Panc1 (cell line): ENCODE measurements around the gene TAF11. TPM values are rescaled to one million over a fixed set of nuclear protein-coding genes. Genes with fewer than 3 reads are reported as not detected.
"Not testable (repeated sequence)": the region's sequence is repeated elsewhere in the genome, so short reads cannot be mapped to it uniquely, and the experiment has no call there.

ENCODE experiments used
- ATAC-seq: fragments of 200-7000 bp; cut with Tn5 transposase; 2 replicates; pipeline ENCODE4 v1.9.1; 2020; ENCODE audit warnings: mild to moderate bottlenecking, moderate library complexity
- BruUV-seq: library from RNA; stranded (reverse); fragments of 400-500 nt; replicated peaks from 2 replicates; lab custom pipeline; 2021; lab: Mats Ljungman, UMichigan
- CTCF ChIA-PET: fragments of 300-600 bp; sonication (Branson Sonifier 250); formaldehyde crosslinking; loops from one replicate; lab custom pipeline; 2022; ENCODE audit warnings: antibody characterized with exemption; lab: Charles Lee
- POLR2A ChIA-PET: fragments of 300-600 bp; sonication (Branson Sonifier 250); formaldehyde crosslinking; loops from one replicate; lab custom pipeline; 2022; ENCODE audit warnings: antibody characterized with exemption; lab: Charles Lee
- DNase-seq: peaks from one replicate; pipeline ENCODE4 v3.0.0-alpha.2; 2010; ENCODE audit warnings: low read depth, low spot score
- H3K27ac ChIP-seq: 2 replicates; pipeline ENCODE4 v1.5.1; 2011; ENCODE audit warnings: mild to moderate bottlenecking, low read length, inconsistent platforms
- H3K27me3 ChIP-seq: fragments of 200-500 bp; sonication (Bioruptor generic); 2 replicates; pipeline ENCODE4 v1.6.0; 2014; ENCODE audit warnings: low read length, inconsistent platforms; ENCODE audit not compliant: control insufficient read depth, insufficient read depth
- H3K36me3 ChIP-seq: fragments of 200-500 bp; sonication (Bioruptor generic); 2 replicates; pipeline ENCODE4 v1.5.1; 2014; ENCODE audit warnings: inconsistent platforms, mild to moderate bottlenecking, low read length, moderate library complexity; ENCODE audit not compliant: control insufficient read depth, insufficient read depth
- H3K4me1 ChIP-seq: 2 replicates; pipeline ENCODE4 v1.5.1; 2011; ENCODE audit warnings: inconsistent platforms, mild to moderate bottlenecking, low read length, moderate library complexity; ENCODE audit not compliant: control insufficient read depth, insufficient read depth
- H3K4me3 ChIP-seq, 2 experiments: 2 replicates each; pipeline ENCODE4 v1.5.1; 2011 to 2012; ENCODE audit warnings: low read depth in 2 of 2, low read length in 2 of 2, mild to moderate bottlenecking in 2 of 2, inconsistent platforms in 1 of 2, moderate library complexity in 1 of 2
- H3K9me3 ChIP-seq: fragments of 200-500 bp; sonication (Bioruptor generic); 2 replicates; pipeline ENCODE4 v1.5.1; 2014; ENCODE audit warnings: low read depth, mild to moderate bottlenecking, inconsistent platforms, low read length, moderate library complexity; ENCODE audit not compliant: control insufficient read depth, insufficient read depth
- CTCF ChIP-seq: fragments of 450-650 bp; IDR thresholded peaks from 2 replicates; pipeline ENCODE4 v1.5.1; 2017; ENCODE audit warnings: mild to moderate bottlenecking
- POLR2AphosphoS5 ChIP-seq: IDR thresholded peaks from 2 replicates; pipeline ENCODE4 v1.6.1; 2012; ENCODE audit warnings: mild to moderate bottlenecking, low read depth, low read length, moderate library complexity
- SIN3A ChIP-seq: IDR thresholded peaks from 2 replicates; pipeline ENCODE4 v1.6.1; 2012; ENCODE audit warnings: low read depth, mild to moderate bottlenecking, low read length, moderate library complexity, borderline replicate concordance; ENCODE audit not compliant: insufficient read depth
- TCF7L2 ChIP-seq: IDR thresholded peaks from 2 replicates; pipeline ENCODE4 v1.6.1; 2011; ENCODE audit warnings: mild to moderate bottlenecking, low read depth, low read length, inconsistent platforms
- in situ Hi-C: cut with HindIII; loops from 2 replicates; pipeline ENCODE4 v1.10.0; 2016; ENCODE audit warnings: low sequenced_read_pairs, low pct_unique_long_range_greater_than_20kb
- intact Hi-C: fragments of 100-400 bp; cut with micrococcal nuclease; formaldehyde crosslinking; loops from one replicate; pipeline ENCODE4 v1.10.0; 2022; ENCODE audit not compliant: unreplicated experiment
- total RNA-seq: library from RNA; stranded (reverse); gene quantifications from one replicate; pipeline ENCODE4 v1.2.1, GENCODE V29; 2021; ENCODE audit not compliant: unreplicated experiment
- TF ChIP-seq, protein P1 (sequence below), 2 experiments: IDR thresholded peaks; 2 replicates each; pipeline ENCODE4 v1.6.1; 2011 to 2012; ENCODE audit warnings: low read depth in 2 of 2, control low read depth in 1 of 2, low read length in 1 of 2, mild to moderate bottlenecking in 1 of 2, moderate library complexity in 1 of 2; ENCODE audit not compliant: insufficient read depth in 1 of 2

Gene TAF11
- total RNA-seq, 1 experiment from 2014 or later, result 25.3 TPM

DNA sequence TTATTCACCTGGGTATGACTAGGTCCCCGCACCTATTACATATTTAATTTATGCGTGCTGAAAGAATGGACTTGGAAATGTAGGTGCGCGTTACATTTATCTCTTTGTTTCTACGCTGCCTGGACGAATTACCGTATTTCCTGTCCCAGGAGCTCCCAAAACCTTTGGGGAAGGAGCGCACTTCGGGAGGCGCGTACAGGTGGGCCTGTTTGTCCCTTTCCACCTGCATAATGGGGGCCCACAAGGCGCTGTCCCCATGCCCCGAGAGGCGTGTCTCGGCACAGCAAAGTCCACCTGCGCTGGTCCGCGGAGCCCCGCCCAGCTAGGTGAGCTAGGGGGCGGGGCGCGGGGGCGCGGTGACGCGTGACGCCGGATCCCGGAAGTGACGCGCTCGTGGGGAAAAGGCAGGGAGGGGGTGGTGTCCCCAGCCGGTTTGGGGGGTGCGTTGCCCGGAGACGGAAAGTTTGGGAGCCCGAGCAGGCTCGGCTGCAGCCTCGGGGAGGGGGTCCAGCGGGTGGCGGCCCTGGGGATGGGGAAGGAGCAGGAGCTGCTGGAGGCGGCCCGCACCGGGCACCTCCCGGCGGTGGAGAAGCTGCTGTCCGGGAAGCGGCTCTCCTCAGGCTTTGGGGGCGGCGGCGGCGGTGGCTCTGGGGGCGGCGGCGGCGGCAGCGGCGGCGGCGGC lies 1.2 kb upstream of the TAF11 start, which contains the start of gene ANKS1A:
Gene ANKS1A, plus strand, starts transcription at position 382 of the 682 bp plus-strand sequence. Its CDS starts 148 bp downstream, at position 530.
- Histone ChIP-seq H3K27ac (peak within 1 kb of the TSS; percentile 97), H3K36me3 (peaks cover 5% of the 10 kb centered on the region; the same call in 1 of the 2 replicates), H3K27me3 (no peaks in the 10 kb centered on the region), H3K4me1 (peaks cover 8% of the 10 kb centered on the region), H3K4me3 (peak within 1 kb of the TSS; percentile 95 to 99), H3K9me3 (no peaks in the 10 kb centered on the region)
- intact Hi-C loops, result no loop called here
- BruUV-seq, result no TSS peak
- no peak for DNase-seq
- POLR2A ChIA-PET, result interaction anchor here (0.6 kb wide), 5 partner anchors 8 to 119 kb away, joined by 3 to 5 read pairs (median 3); no protein-coding TSS in a partner anchor
- CTCF ChIA-PET, result interaction anchor here (0.5 to 0.7 kb wide), 2 partner anchors 10 to 133 kb away, joined by 5 to 6 read pairs; no protein-coding TSS in a partner anchor
- in situ Hi-C loops, result no loop called here
- peak; percentile 82 for ATAC-seq
- TF ChIP-seq POLR2AphosphoS5, result peak; percentile 45; the same call in 1 of the 2 replicates
- TF ChIP-seq SIN3A, result 0 out of 2 replicates have a peak, but pooled peaks have one; percentile 79
- no peak for TF ChIP-seq CTCF
- TF ChIP-seq, protein P1, sequence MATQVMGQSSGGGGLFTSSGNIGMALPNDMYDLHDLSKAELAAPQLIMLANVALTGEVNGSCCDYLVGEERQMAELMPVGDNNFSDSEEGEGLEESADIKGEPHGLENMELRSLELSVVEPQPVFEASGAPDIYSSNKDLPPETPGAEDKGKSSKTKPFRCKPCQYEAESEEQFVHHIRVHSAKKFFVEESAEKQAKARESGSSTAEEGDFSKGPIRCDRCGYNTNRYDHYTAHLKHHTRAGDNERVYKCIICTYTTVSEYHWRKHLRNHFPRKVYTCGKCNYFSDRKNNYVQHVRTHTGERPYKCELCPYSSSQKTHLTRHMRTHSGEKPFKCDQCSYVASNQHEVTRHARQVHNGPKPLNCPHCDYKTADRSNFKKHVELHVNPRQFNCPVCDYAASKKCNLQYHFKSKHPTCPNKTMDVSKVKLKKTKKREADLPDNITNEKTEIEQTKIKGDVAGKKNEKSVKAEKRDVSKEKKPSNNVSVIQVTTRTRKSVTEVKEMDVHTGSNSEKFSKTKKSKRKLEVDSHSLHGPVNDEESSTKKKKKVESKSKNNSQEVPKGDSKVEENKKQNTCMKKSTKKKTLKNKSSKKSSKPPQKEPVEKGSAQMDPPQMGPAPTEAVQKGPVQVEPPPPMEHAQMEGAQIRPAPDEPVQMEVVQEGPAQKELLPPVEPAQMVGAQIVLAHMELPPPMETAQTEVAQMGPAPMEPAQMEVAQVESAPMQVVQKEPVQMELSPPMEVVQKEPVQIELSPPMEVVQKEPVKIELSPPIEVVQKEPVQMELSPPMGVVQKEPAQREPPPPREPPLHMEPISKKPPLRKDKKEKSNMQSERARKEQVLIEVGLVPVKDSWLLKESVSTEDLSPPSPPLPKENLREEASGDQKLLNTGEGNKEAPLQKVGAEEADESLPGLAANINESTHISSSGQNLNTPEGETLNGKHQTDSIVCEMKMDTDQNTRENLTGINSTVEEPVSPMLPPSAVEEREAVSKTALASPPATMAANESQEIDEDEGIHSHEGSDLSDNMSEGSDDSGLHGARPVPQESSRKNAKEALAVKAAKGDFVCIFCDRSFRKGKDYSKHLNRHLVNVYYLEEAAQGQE (IDR thresholded peaks at IDR 0.05; ENCODE audit: insufficient read depth in 1 of 2, low read depth in 2 of 2, low read length in 1 of 2), result 0 out of 4 replicates have a peak, but pooled peaks of 1 of the 2 experiments have one; percentile 23
- no peak for TF ChIP-seq TCF7L2

DNA sequence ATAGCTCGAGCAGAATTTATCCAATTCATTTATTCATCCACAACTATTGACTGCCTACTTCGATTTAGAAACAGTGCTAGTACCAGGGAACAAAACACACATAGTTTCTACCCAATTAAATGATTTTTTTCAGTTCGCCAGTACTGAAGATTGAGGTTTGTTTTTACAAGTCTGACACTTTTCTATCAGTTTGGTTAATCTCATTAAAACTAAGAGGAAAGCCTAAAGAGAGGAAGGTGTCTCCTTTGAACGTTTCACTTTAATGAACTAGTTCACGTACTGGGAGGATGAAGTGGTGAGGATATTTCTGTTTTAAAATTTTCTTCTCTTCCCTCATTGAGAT lies 643 bp upstream of the TAF11 start:
- no peak for DNase-seq
- H3K27ac ChIP-seq, result peak overlapping the region; percentile 97
- H3K9me3 ChIP-seq, result no peaks in the 10 kb centered on the region
- no peak for ATAC-seq
- TF ChIP-seq, protein P1 (IDR thresholded peaks at IDR 0.05; ENCODE audit: insufficient read depth in 1 of 2, low read depth in 2 of 2, low read length in 1 of 2), result no peak
- TF ChIP-seq SIN3A, result no peak
- no peak for TF ChIP-seq POLR2AphosphoS5
- no peak for TF ChIP-seq CTCF
- no peak for TF ChIP-seq TCF7L2
- no TSS peak for BruUV-seq
- peaks cover 8% of the 10 kb centered on the region for H3K4me1 ChIP-seq
- POLR2A ChIA-PET, result interaction anchor here (0.6 to 0.9 kb wide), 6 partner anchors 8 to 370 kb away, joined by 3 to 5 read pairs (median 3); no protein-coding TSS in a partner anchor
- in situ Hi-C loops, result no loop called here
- H3K36me3 ChIP-seq, result peaks cover 5% of the 10 kb centered on the region; the same call in 1 of the 2 replicates
- intact Hi-C loops, result no loop called here
- no peaks in the 10 kb centered on the region for H3K27me3 ChIP-seq
- peak overlapping the region; percentile 95 to 99 for H3K4me3 ChIP-seq
- CTCF ChIA-PET, result interaction anchor here (0.7 kb wide), 1 partner anchor 10 kb away, joined by 5 read pairs; no protein-coding TSS in a partner anchor

DNA sequence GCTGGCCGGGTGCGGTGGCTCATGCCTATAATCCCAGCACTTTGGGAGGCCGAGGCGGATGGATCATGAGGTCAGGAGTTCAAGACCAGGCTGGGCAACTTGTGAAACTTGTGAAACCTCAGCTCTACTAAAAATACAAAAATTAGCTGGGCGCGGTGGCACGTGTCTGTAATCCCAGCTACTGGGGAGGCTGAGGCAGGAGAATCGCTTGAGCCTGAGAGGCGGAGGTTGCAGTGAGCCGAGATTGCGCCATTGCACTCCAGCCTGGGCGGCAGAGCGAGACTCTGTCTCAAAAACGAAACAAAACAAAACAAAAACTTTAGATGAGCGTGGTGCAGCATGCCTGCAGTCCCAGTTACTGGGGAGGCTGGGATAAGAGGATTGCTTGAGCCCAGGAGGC lies 2.0 kb downstream of the TAF11 start:
- CTCF ChIA-PET, H3K27me3 ChIP-seq, H3K9me3 ChIP-seq, DNase-seq, H3K27ac ChIP-seq, BruUV-seq, H3K4me3 ChIP-seq, ATAC-seq, H3K4me1 ChIP-seq, in situ Hi-C loops, intact Hi-C loops: not testable (repeated sequence)
- H3K36me3 ChIP-seq, result peaks cover 14% of the 10 kb centered on the region
- POLR2A ChIA-PET, result interaction anchor here (0.7 kb wide), 1 partner anchor 21 kb away, joined by 6 read pairs; no protein-coding TSS in a partner anchor
